Activated CD8-positive, alpha-beta memory T cell treated with anti-CD3 and anti-CD28 coated beads, Interleukin-2, amount 10 ng/mL, durations not matched to agents 7 days and 5 days (primary cell): ENCODE measurements around the gene CRTAP. TPM values are rescaled to one million over a fixed set of nuclear protein-coding genes. Genes with fewer than 3 reads are reported as not detected.
"Not testable (repeated sequence)": the region's sequence is repeated elsewhere in the genome, so short reads cannot be mapped to it uniquely, and the experiment has no call there.

Experiments used
- ATAC-seq: fragments of 150-1000 bp; cut with Tn5 transposase; one replicate; pipeline ENCODE4 v1.10.0; 2021; ENCODE audit warnings: moderate library complexity
- CTCF ChIA-PET: fragments of 350-600 bp; sonication (Branson Sonifier 250); formaldehyde crosslinking; loops from one replicate; lab custom pipeline; 2021; ENCODE audit warnings: antibody characterized with exemption; lab: Charles Lee
- DNase-seq: peaks from one replicate; pipeline ENCODE4 v3.0.0-alpha.2; 2020
- H3K27ac Mint-ChIP-seq: one replicate; pipeline ENCODE4 v1.8.0; 2021; ENCODE audit warnings: mild to moderate bottlenecking, mixed read lengths
- H3K27me3 Mint-ChIP-seq: one replicate; pipeline ENCODE4 v1.8.0; 2021; ENCODE audit warnings: mixed read lengths
- H3K36me3 Mint-ChIP-seq: one replicate; pipeline ENCODE4 v1.8.0; 2021; ENCODE audit warnings: mild to moderate bottlenecking, mixed read lengths
- H3K4me1 Mint-ChIP-seq: one replicate; pipeline ENCODE4 v1.8.0; 2021; ENCODE audit warnings: mixed read lengths
- H3K4me3 Mint-ChIP-seq: one replicate; pipeline ENCODE4 v1.8.0; 2021; ENCODE audit warnings: mild to moderate bottlenecking, moderate library complexity, mixed read lengths
- H3K9me3 Mint-ChIP-seq: one replicate; pipeline ENCODE4 v1.8.0; 2022; ENCODE audit warnings: low read depth, mixed read lengths
- total RNA-seq, 2 experiments: library from RNA; stranded (reverse); gene quantifications; one replicate each; pipeline ENCODE4 v1.2.3, GENCODE V29; 2021

CRTAP gene
- 10 to 100 TPM; 28.0 to 40.3 TPM for total RNA-seq

- peak within 1 kb of the TSS; percentile 79 for H3K4me3 Mint-ChIP-seq
- CTCF ChIA-PET = interaction anchor here (1.0 to 3.3 kb wide), 8 partner anchors 11 to 626 kb away, joined by 3 to 10 read pairs (median 4); no protein-coding TSS in a partner anchor
- no peaks in the 10 kb centered on the region for H3K27me3 Mint-ChIP-seq
- peak within 1 kb of the TSS; percentile 82 for H3K27ac Mint-ChIP-seq
- H3K9me3 Mint-ChIP-seq = no peaks in the 10 kb centered on the region
- ATAC-seq (peak; percentile 87), DNase-seq (peak; percentile 91)
- H3K4me1 Mint-ChIP-seq = peaks cover 47% of the 10 kb centered on the region
- no peaks in the 10 kb centered on the region for H3K36me3 Mint-ChIP-seq
Observed at GRCh38 chr3:33113772-33114621, at the start of gene CRTAP. Gene CRTAP, plus strand, starts transcription at chr3:33114014. Its CDS starts 64 bp downstream, at chr3:33114078.

- CTCF ChIA-PET = interaction anchor here (1.2 to 11.6 kb wide), 4 partner anchors 10 to 117 kb away, joined by 7 to 203 read pairs (median 41); partner anchors contain the start of gene CCR4
- peak; percentile 65 for DNase-seq
- Mint-ChIP-seq H3K4me3 (no peak overlapping the region), H3K27ac (peak overlapping the region; percentile 48), H3K27me3 (no peaks in the 10 kb centered on the region), H3K9me3 (no peaks in the 10 kb centered on the region), H3K36me3 (peaks cover 45% of the 10 kb centered on the region), H3K4me1 (peaks cover 70% of the 10 kb centered on the region)
- no peak for ATAC-seq
Observed at GRCh38 chr3:33064929-33065328, 48.9 kb upstream of the CRTAP start.

DNA sequence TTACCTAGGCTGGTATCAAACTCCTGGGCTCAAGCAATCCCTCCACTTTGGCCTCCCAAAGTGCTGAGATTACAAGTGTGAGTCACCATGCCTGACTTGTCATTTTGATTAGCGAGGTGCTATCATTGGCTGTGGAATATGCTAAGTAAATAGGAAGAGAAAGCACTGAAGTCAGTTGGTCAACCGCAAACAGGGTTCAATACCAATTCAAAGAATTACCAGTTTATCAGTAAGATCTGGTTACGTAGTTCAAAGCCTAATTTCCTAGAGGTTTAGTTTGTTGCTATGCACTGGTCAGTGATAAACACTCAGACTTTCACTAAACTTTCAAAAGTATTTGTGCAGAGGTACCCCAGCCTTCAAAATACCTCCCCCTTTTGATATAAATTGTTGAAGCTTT, 46.3 kb upstream of the CRTAP start:
- DNase-seq (no peak), ATAC-seq (peak; percentile 7)
- Mint-ChIP-seq H3K36me3 (peaks cover 38% of the 10 kb centered on the region), H3K4me1 (peaks cover 63% of the 10 kb centered on the region), H3K4me3 (no peak overlapping the region), H3K9me3 (no peaks in the 10 kb centered on the region), H3K27ac (peak overlapping the region; percentile 45), H3K27me3 (no peaks in the 10 kb centered on the region)
- CTCF ChIA-PET = interaction anchor here (1.8 to 11.6 kb wide), 2 partner anchors 64 to 118 kb away, joined by 6 to 203 read pairs; partner anchors contain the start of gene CCR4

DNA sequence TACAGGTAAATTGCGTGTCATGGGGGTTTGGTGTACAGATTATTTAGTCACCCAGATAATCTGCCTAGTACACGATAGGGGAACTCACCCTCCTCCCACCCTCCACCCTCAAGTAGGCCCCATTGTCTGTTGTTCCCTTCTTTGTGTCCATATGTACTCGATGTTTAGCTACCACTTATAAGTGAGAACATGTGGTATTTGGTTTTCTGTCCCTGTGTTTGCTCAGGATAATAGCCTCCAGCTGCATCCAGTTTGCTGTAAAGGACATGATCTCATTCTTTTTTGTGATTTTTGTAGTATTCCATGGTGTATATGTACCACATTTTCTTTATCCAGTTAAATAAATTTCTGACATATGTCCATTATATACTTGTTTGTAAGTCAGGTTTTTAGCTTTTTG, 44.0 kb upstream of the CRTAP start:
- H3K9me3 Mint-ChIP-seq, H3K27me3 Mint-ChIP-seq, H3K27ac Mint-ChIP-seq, H3K4me3 Mint-ChIP-seq, ATAC-seq, DNase-seq: not testable (repeated sequence)
- Mint-ChIP-seq H3K4me1 (peaks cover 51% of the 10 kb centered on the region), H3K36me3 (peaks cover 28% of the 10 kb centered on the region)
- CTCF ChIA-PET = interaction anchor here (0.6 to 11.6 kb wide), 10 partner anchors 9 to 260 kb away, joined by 3 to 203 read pairs (median 5); partner anchors contain the start of gene CCR4

GRCh38 chr3:33071181-33071580, 42.6 kb upstream of the CRTAP start:
- CTCF ChIA-PET = interaction anchor here (0.7 to 11.6 kb wide), 8 partner anchors 10 to 121 kb away, joined by 3 to 203 read pairs (median 6); partner anchors contain the start of gene CCR4

GRCh38 chr3:33071946-33072345, 41.9 kb upstream of the CRTAP start:
- Mint-ChIP-seq H3K4me1 (peaks cover 54% of the 10 kb centered on the region), H3K27ac (no peak overlapping the region), H3K4me3 (no peak overlapping the region), H3K36me3 (peaks cover 32% of the 10 kb centered on the region), H3K9me3 (no peaks in the 10 kb centered on the region), H3K27me3 (no peaks in the 10 kb centered on the region)
- DNase-seq (no peak), ATAC-seq (no peak)
- CTCF ChIA-PET = interaction anchor here (1.1 to 11.6 kb wide), 7 partner anchors 11 to 122 kb away, joined by 3 to 203 read pairs (median 6); partner anchors contain the start of gene CCR4

More at GRCh38 chr3:33071181-33071580, 42.6 kb upstream of the CRTAP start:
- Mint-ChIP-seq H3K27me3 (no peaks in the 10 kb centered on the region), H3K4me3 (no peak overlapping the region), H3K27ac (no peak overlapping the region), H3K9me3 (no peaks in the 10 kb centered on the region), H3K4me1 (peaks cover 53% of the 10 kb centered on the region), H3K36me3 (peaks cover 31% of the 10 kb centered on the region)
- peak; percentile 15 for ATAC-seq
- no peak for DNase-seq

DNA sequence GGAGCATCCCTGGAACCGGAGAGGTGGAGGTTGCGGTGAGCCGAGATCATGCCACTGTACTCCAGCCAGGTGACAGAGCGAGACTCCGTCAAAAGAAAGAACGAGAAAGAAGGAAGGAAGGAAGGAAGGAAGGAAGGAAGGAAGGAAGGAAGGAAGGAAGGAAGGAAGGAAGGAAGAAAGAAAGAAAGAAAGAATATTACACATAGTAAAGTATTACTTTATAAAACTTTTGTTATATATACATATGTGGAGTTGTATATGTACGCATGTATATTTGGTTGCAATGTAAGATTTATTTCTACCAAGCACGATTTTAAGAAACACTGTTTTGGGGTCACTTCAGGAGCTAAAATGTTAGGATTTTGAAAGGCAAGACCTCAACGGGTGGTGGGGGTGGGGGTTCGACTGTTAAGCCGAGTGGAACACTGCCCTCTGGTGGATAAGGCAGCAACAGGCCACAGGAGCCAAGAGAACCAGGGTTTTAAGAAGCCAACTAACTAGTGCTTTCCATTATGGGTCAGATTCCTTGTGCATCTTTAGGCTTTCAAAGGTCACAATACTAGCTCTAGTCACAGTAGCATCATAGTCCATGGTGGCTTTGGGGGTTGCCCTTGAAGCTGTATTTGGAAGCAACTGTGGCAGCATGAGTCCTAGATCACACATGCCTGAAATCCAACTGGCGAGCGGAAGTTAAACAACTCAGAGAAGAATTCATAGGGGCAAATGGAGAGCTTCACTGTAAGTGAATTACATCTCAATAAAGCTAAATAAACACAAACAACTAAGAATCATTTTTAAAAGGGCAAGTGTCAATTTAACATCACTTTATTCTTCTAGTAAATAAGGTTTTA, 39.4 kb upstream of the CRTAP start:
- DNase-seq (peak; percentile 82), ATAC-seq (peak; percentile 76)
- H3K4me1 Mint-ChIP-seq = peaks cover 46% of the 10 kb centered on the region
- no peak overlapping the region for H3K4me3 Mint-ChIP-seq
- CTCF ChIA-PET = interaction anchor here (0.6 to 11.6 kb wide), 32 partner anchors 9 to 713 kb away, joined by 3 to 203 read pairs (median 4); partner anchors contain the start of gene CCR4
- H3K27me3 Mint-ChIP-seq = no peaks in the 10 kb centered on the region
- peaks cover 22% of the 10 kb centered on the region for H3K36me3 Mint-ChIP-seq
- no peak overlapping the region for H3K27ac Mint-ChIP-seq
- H3K9me3 Mint-ChIP-seq = no peaks in the 10 kb centered on the region

GRCh38 chr3:33075995-33076394, 37.8 kb upstream of the CRTAP start:
- CTCF ChIA-PET = interaction anchor here (0.7 to 11.6 kb wide), 10 partner anchors 11 to 296 kb away, joined by 3 to 203 read pairs (median 10); partner anchors contain the start of gene CCR4
- Mint-ChIP-seq H3K9me3 (no peaks in the 10 kb centered on the region), H3K36me3 (peaks cover 13% of the 10 kb centered on the region), H3K27me3 (no peaks in the 10 kb centered on the region), H3K4me1 (peaks cover 41% of the 10 kb centered on the region), H3K4me3 (no peak overlapping the region), H3K27ac (no peak overlapping the region)
- ATAC-seq (no peak), DNase-seq (no peak)

DNA sequence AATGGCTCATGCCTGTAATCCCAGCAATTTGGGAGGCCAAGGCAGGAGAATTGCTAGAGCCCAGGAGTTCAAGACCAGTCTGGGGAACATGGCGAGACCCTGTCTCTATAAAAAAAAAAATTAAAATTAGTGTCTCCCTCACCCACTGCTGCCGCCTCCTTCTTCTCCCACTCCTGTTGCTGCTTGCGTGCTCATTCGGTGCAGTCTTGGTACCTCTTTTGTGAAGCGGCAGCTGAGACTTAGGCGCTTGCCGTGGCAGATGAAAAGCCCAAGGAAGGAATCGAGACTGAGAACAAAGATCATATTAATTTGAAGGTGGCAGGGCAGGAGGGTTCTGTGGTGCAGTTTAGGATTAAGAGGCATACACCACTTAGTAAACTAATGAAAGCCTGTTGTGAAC, 36.9 kb upstream of the CRTAP start:
- no peaks in the 10 kb centered on the region for H3K9me3 Mint-ChIP-seq
- ATAC-seq (no peak), DNase-seq (no peak)
- H3K27ac Mint-ChIP-seq = no peak overlapping the region
- no peaks in the 10 kb centered on the region for H3K27me3 Mint-ChIP-seq
- H3K4me1 Mint-ChIP-seq = peaks cover 31% of the 10 kb centered on the region
- no peak overlapping the region for H3K4me3 Mint-ChIP-seq
- H3K36me3 Mint-ChIP-seq = peaks cover 10% of the 10 kb centered on the region
- CTCF ChIA-PET = interaction anchor here (1.5 to 1.6 kb wide), 2 partner anchors 10 to 130 kb away, joined by 3 to 6 read pairs; no protein-coding TSS in a partner anchor

- DNase-seq = no peak
- H3K27ac Mint-ChIP-seq = no peak overlapping the region
- no peaks in the 10 kb centered on the region for H3K9me3 Mint-ChIP-seq
- peaks cover 9% of the 10 kb centered on the region for H3K36me3 Mint-ChIP-seq
- no peaks in the 10 kb centered on the region for H3K27me3 Mint-ChIP-seq
- CTCF ChIA-PET = interaction anchor here (0.6 to 1.6 kb wide), 5 partner anchors 9 to 136 kb away, joined by 3 to 6 read pairs (median 3); partner anchors contain the start of gene CCR4
- peaks cover 24% of the 10 kb centered on the region for H3K4me1 Mint-ChIP-seq
- no peak for ATAC-seq
- no peak overlapping the region for H3K4me3 Mint-ChIP-seq
Observed at GRCh38 chr3:33077976-33078375, 35.8 kb upstream of the CRTAP start.

GRCh38 chr3:33079813-33080212, 34.0 kb upstream of the CRTAP start:
- H3K27me3 Mint-ChIP-seq, CTCF ChIA-PET, H3K4me3 Mint-ChIP-seq, H3K9me3 Mint-ChIP-seq, DNase-seq, H3K27ac Mint-ChIP-seq, ATAC-seq: not testable (repeated sequence)
- peaks cover 19% of the 10 kb centered on the region for H3K4me1 Mint-ChIP-seq
- peaks cover 13% of the 10 kb centered on the region for H3K36me3 Mint-ChIP-seq

DNA sequence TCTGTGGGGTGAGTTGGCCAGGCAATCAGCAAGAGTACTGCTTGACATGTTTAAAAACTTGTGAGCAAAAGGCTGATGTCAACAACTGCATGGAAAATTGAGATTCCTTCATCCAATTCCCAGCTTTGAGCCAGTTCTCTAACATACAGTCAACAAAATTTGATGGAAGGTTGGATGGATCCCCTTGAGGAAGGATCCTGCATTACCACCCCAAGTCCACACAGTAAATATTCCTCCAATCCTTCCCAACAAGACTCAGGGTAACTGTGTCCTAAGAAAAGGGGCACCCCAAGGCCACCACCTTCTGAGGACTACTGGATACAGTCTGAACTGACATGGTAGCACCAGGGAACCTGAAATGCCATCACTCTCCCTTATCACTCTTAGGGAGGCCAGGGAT, 32.0 kb upstream of the CRTAP start:
- CTCF ChIA-PET = no interaction called here
- H3K9me3 Mint-ChIP-seq = no peaks in the 10 kb centered on the region
- no peak overlapping the region for H3K4me3 Mint-ChIP-seq
- DNase-seq (no peak), ATAC-seq (no peak)
- peaks cover 11% of the 10 kb centered on the region for H3K4me1 Mint-ChIP-seq
- no peak overlapping the region for H3K27ac Mint-ChIP-seq
- peaks cover 8% of the 10 kb centered on the region for H3K36me3 Mint-ChIP-seq
- no peaks in the 10 kb centered on the region for H3K27me3 Mint-ChIP-seq
